GM10266 (cell line): ENCODE measurements around the gene MARK3.
A peak's percentile ranks its signal among the peaks of the same experiment; 100 is the strongest.

Experiments used
- DNase-seq: peaks from one replicate; pipeline ENCODE4 v3.0.0; 2012; ENCODE audit errors: extremely low spot score
- TF ChIP-seq, protein P1 (sequence below): IDR thresholded peaks from 2 replicates; pipeline ENCODE4 v1.5.1; 2012; ENCODE audit warnings: mild to moderate bottlenecking, low read depth; ENCODE audit not compliant: control insufficient read depth, insufficient read depth; ENCODE audit errors: missing control alignments

Gene MARK3

DNA sequence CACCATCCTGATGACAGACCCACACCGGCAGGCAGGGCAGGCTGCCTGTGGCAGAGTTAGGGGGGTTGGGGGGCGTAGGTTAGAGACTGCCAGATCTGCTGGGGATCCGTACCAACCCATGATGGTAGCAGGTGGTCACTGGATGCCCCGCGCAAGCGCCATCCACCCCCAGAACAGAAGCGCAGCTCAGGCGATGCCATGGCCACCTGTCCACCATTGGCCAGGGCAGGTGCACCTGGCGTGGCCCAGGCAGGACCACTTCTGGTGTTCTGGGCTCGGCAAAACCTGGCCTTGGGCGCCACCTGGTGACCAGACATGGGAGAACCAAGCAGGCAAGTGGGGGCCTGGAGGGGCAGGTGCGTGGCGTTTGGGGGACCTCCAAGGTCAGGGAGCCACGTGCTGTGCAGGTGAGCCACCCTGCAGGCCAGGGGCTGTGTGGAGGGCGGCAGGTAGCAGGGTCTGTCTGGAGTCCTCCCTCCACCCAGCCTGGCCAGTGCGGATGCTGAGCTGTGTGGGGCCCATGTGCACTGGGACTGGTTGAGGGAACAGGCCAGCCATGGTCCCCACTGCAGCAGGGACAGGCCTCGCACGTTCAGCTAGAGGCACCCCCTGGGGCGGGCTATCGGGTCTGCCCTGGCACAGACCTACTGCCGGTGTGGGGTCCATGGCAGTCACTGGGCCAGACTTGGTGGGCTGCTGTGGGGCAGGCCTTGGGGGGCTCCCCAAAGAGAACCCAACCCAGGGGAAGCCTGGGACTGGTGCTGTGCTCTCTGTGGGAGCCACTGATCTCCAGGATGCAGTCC is 161.6 kb downstream of the MARK3 start:
- DNase-seq: peak; percentile 92
- TF ChIP-seq, protein P1, sequence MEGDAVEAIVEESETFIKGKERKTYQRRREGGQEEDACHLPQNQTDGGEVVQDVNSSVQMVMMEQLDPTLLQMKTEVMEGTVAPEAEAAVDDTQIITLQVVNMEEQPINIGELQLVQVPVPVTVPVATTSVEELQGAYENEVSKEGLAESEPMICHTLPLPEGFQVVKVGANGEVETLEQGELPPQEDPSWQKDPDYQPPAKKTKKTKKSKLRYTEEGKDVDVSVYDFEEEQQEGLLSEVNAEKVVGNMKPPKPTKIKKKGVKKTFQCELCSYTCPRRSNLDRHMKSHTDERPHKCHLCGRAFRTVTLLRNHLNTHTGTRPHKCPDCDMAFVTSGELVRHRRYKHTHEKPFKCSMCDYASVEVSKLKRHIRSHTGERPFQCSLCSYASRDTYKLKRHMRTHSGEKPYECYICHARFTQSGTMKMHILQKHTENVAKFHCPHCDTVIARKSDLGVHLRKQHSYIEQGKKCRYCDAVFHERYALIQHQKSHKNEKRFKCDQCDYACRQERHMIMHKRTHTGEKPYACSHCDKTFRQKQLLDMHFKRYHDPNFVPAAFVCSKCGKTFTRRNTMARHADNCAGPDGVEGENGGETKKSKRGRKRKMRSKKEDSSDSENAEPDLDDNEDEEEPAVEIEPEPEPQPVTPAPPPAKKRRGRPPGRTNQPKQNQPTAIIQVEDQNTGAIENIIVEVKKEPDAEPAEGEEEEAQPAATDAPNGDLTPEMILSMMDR: peak; percentile 88

DNA sequence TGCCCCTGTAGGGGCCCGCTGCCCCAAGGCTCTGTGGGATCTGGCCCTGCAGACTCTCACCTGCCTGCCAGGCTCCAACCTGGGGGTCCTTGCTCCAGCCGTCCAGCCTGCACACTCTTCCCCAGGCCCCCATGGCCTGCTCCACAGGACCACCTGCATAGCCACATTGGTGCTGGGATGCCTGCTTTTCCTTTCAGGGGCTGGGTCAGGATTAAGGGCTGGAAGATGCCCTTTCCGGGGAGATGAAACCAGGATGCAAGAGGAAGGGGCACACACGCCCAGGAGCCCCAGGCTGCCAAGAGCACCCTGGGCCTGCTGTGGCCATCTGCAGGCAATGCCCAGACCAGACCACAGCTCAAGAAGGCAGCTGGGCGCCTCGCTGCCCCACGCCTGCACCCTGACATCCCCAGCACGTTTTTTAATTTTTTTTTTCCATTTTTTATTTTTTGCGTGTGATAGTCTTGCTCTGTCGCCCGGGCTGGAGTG is 162.3 kb downstream of the MARK3 start:
- TF ChIP-seq, protein P1: no peak

DNA sequence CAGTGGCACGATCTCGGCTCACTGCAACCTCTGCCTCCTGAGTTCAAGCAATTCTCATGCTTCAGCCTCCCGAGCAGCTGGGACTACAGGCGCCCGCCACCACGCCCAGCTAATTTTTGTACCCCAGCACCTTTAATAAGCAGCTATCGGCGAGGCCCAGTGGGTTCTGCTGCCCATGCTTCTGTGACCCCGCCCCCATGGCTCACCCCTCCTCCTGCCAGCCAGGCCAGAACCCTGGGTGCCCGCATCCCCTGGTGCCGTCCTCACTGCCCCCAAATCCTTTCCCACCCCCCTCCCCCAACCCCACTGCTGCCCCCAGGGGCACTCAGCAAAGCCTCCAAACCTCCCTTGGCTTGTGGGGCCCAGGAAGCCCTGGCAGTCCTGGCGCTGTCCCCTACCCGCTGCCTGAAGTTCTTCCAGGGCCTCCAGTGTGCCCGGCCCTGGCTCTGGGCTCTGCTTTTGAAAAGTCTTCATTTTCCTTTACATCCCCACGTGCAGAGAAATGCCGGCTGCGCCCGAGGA is 162.8 kb downstream of the MARK3 start:
- TF ChIP-seq, protein P1: no peak
- DNase-seq: no peak

More for the DNA sequence above, 162.3 kb downstream of the MARK3 start:
- DNase-seq: no peak

DNA sequence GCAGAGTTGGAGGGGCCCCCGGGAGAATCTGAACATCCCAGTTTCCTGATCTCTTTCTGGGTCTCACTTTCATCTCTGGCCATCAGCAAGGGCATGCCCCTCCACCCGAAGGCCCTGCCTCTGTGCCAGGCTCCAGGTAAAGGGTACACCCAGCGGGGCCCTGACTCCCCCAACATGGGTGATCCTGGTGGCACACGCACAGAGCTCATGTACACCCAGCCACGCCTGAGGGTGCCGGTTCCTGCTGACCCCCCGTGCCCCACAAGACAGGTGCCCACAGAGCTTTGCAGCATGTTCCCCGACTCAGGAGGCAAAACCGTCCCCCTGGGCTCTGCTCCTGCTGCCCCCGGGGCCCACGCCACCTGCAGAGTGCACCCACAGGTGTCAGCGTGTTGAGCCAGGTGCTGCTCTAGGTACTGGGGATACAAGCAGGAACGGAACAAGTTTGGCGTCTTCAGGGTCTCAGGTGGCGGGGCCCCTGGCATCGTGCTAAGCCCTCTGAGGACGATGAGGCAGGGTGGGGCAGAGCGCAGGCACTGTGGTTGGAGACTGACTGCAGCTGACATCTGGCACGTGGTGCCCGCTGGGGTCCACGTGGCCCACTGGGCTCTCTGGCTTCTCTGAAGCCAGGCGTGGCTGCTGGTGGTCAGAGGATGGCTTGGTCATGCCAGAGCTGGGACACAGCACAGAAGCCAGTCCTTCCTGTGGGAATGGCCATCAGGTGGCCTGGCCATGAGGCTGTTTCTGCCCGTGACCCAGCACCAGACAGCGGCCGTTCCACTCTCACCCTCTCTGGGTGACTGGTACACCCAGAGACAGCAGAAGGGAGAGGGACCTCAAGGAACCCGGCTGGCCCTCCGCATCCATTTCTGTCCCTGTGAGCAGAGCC is 163.5 kb downstream of the MARK3 start:
- no peak for DNase-seq
- TF ChIP-seq, protein P1: no peak

DNA sequence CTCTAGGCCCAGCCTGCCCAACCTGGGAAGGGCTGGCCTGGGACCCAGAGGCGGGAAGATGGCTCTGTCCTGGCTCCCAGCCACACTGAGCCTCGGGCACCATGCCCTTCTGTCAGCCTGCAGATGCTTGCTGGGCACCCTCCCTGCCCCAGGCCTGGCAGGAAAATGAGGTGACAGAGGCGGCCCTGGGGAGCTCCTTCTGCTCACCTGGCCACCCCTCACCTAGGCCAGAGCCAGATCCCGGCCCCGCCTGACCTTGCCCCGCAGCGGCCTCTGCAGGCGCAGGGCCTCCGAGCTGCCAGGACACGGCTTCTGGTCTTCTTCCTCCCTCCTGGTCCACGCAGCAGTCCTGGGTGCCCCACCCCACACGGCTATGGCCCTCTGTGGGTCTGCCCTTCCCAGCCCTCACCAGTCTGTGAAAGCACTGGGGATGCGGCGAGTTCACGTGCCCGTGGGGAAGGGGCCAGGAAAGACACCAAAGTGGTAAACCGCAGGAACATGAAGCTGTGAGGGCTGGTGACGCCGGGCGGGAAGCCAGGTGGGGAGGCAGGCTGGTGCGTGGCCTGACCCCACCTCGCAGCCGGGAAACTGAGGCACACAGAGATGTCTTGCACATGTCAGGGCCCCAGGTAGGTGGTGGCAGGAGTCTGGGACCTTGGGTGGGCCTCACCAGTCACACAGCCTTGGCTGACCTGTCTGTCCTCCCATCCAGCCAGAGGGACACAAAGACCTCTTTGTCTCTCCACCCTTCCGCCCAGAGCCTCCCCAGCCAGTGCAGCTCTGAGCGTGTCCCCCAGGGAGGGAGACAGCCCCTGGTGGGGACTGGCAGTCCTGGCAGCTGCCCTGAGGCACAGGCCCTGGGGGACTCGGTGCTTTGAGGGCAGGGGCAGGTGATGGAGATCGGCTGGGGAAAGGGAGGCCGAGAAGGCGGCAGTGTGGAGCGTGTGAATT is 164.4 kb downstream of the MARK3 start:
- TF ChIP-seq, protein P1: no peak
- DNase-seq: no peak
